Measurements from ENCODE around the gene VPS13D.
A peak's percentile ranks its signal among the peaks of the same experiment; 100 is the strongest.
"Not testable (repeated sequence)": the region's sequence is repeated elsewhere in the genome, so short reads cannot be mapped to it uniquely, and the experiment has no call there.

Gene VPS13D

GRCh38 chr1:12501661-12502060 lies 271.8 kb downstream of the VPS13D start:
- no peak for DNase-seq

DNA sequence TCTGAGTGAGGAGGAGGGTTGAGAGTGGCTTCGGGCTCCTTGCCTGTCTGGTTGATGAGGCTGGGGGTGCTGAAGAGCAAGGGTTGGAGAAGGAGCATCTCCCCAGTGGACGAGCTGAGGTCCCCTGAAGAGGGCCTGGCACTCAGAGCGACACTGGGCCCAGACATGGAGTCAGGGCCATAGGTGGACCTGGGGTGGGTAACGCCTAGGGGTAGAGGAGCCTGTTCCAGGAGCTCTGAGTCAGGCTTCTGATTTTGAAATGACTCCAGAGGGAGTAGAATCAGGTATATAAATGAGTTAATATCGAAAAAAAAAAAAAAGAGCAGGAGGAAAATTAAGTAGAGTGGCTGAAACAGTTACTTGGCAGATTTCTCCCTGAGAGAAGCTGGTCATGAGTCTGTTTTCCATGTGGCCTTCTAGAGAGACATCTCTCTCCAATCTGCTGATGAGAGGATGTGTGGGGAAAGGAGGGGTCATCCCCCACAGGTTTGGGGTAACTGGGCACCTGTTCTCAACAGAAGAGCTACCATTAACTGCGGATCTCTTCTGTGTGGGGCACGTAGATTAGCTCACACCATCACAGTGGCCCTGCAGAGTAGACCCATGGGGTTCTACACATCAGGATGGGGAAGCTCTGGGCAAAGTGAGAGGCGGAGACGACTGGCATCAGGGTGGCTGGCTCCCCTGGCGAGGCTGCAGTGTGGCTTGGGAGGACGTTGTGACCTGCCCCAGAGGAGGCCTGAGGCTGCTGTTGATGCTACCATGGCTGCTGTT lies 272.7 kb downstream of the VPS13D start:
- no peak for DNase-seq

DNA sequence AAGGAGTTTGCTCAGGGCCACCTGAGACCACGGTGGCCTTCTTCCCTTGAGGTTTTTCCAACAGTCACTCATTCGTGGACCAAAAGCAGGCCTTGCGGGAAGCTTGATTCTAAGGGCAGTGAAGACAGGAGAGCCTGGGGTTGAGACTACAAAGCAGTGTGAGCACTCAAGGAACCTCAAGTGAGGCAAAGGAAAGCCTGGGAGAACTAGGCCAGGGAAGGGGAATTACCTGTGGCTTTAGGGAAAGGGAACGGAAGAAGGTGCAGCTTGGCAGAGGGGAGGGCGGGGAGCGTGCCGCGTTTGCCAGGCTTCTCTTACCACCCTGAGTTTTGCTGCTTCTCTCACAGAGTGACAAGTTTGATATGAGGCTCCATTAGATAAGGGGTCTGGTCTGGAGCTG lies 273.9 kb downstream of the VPS13D start:
- DNase-seq = no peak

DNA sequence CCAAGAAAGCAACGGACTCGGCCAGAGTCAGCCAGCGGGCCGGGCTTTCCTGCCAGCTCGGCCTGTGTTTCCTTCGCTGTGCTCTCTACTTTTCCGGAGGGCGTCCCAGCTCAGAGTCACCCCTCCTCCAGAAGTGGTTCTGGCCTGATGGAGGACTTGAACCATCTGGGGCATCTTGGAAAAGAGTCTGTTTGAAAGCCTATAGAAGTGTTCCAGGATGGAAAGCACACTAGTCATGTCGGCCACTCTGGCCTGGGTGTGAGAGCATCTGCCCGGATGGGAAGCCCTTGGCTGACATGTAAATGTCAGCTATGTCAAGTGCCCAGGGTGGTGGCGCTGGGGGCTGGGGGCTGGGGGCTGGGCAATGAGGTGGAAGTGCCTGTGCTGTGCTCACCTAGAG lies 274.8 kb downstream of the VPS13D start:
- no peak for DNase-seq

- DNase-seq = no peak
These were observed 275.4 kb downstream of the VPS13D start for GRCh38 chr1:12505231-12505630.

DNA sequence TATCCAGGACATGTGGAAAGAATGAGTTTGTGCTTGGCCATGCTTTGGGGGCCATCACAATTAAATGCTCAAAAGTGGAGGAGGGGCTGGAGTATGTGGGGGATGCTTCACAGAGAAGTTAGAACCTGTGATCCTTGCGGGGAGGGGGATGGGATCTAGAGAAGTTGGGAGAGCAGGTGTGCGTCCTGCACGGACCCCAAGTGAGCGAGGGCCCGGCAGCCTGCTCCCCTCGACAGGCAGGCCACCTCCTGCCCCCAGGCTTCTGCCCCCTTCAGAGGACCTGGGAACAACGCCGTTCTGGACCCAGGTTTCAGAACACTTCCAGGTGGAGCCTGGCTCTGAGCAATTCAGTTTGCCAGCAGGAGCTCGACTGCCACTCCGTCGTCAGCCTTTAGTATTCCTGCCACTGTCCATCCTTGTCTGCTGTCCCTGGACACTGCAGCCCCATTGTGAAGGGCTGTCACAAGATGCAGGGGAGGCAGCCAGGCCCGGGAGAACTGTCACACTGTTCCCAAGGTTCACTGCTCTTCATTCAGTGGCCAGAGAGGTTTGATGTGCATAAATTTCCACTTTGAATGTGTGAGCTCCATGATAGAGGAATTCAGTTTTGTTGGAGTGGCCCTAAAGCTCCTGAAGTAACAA lies 275.9 kb downstream of the VPS13D start:
- no peak for DNase-seq

- DNase-seq = no peak
These were observed 276.8 kb downstream of the VPS13D start for GRCh38 chr1:12506281-12507280.

GRCh38 chr1:12507631-12508030 lies 277.8 kb downstream of the VPS13D start:
- DNase-seq = no peak

DNA sequence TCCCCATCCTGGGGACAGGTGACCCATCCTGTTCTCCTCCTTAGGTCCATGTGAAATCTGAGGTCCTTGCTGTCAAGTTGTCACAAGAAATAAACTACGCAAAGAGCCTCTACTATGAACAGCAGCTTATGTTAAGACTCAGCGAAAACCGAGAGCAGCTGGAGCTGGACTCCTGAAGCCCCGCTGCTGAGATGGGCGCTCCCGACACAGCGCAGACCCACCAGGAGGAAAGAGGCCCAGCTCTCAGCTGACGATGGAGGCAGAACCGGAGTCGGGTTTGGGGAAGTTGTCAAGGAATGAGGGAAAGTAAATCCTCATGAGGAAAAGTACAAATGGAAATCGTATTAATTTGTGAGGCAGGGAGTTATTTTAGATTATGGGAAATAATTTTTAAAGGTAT lies 279.0 kb downstream of the VPS13D start:
- DNase-seq = no peak

DNA sequence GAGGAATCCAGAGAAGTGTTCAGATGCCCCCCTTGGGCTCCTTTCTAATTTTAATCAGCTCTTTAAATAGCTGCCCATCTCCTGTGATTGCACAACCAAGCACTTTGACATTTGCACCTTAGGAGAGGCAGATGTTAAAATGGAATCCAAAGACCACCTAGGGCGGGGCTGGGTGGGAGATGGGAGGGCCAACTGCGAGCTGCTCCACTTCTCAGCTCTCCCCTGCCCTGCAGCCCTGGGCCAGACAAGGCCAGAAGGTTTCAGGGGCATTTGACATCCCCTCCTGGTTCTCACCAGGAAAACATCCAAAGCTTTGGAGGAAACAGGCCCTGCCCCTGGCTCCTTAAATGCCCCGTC lies 281.3 kb downstream of the VPS13D start:
- DNase-seq = no peak

GRCh38 chr1:12511516-12512468 lies 282.0 kb downstream of the VPS13D start:
- DNase-seq = no peak

- no peak for DNase-seq
These were observed 283.4 kb downstream of the VPS13D start for GRCh38 chr1:12513181-12513580.

DNA sequence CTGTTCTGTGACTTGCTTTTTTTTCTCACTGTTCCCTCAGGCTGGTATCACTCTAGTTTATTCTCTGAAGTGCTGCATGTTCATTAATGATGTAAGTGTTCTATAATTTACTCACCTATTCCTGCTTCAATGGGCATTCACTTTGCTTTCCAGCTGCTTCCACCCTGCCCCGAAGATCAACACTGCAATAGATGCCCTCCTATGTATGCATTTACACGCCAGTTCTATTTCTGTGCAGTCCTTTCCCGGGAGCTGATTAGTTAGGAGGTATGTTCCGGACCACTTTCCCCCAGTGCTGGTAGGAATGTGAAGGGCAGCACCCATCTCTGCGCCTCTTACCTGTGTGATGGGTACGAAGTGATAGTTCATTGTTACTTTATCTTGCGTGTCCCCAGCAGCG lies 284.8 kb downstream of the VPS13D start:
- DNase-seq = no peak

DNA sequence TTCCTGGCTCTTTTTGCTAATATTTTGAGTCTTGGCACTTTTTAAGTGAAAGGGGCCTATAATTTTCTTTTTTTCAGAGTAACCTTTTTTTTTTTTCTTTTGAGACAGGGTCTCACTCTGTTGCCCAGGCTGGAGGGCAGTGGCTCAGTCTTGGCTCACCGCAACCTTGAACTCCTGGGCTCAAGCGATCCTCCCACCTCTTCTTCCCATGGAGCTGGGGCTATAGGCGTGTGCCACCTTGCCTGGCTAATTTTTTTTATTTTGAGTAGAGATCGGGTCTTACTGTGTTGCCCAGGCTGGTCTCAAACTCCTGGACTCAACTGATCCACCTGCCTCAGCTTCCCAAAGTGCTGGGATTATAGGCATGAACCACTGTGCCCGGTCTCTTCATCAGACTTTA lies 285.4 kb downstream of the VPS13D start:
- no peak for DNase-seq

DNA sequence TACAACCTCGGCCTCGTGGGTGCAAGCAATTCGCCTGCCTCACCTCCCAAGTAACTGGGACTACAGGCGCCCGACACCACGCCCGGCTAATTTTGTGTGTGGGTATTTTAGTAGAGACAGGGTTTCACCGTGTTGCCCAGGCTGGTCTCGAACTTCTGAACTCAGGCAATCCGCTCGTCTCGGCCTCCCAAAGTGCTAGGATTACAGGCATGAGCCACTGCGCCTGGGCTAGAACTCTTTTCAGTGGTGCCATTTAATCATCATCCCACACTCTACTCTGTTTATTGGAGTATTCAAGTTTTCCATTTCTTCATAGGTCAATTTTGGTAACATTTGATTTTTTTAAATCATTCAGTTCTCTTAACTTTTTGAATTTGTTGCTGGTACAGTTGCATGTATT lies 286.9 kb downstream of the VPS13D start:
- no peak for DNase-seq

DNA sequence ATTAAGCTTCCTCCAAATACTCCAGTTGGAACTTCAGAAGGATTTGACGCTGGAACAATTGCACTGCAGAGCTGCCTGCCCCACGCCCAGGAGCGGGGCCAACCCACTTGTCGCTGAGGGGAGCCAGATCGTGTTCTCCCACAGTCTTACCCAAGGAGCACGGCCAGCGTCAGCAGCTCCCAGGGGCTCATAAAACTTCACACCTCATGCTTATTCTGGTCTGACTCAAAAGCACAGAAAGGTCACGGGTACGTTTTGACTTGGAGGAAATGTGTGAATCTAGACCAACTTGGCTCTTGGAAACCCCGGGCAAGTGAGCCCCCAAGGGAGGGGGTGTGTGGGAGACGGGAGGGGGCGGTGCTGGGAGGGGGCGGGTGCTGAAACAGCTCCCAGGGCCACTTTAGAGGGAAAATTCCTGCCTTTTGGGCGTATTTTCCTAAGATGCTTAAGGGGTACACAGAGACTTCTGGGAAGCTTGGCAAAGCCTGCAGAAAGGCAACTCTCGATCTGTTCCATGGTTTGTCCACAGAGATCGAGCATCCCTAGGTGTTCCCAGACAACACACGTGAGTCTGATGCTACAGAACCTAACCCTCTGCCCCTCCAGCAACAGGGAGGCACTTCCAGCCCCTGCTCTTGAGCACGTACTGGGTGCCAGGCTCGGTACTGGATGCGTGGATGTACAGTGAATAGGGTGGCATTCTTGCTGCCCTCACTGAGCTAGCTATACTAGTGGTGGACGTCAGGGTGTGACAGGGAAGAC lies 289.3 kb downstream of the VPS13D start:
- DNase-seq = peak in 1 of 5 donors; percentile 39

DNA sequence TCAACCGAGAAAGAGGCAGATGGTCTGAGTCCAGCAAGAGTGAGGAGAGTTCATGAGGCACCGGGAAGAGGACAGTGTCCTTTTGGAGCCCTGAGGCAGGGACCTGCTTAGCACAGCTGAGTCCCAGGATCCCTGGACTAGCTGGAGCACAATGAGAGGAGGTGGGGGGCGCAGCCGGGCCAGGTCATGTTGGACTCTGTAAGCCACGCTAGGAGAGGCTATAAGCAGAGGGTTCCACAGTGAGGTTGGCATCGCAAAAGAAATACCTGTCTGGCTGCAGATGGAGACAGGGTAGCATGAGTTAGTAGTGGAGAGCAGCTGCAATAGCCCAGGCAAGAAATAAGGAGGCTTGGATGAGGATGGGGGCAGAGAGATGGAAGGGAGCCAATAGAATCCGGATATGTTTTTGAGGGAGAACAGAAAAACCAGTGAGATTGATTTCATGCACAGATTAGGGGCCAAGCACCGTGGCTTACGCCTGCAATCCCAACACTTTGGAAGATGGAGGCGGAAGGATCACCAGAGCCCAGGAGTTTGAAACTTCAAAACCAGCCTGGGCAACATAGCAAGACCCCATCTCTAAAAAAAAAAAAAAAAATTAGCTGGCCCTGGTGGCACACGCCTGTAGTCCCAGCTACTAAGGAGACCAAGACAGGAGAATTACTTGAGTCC lies 290.0 kb downstream of the VPS13D start:
- DNase-seq = no peak

DNA sequence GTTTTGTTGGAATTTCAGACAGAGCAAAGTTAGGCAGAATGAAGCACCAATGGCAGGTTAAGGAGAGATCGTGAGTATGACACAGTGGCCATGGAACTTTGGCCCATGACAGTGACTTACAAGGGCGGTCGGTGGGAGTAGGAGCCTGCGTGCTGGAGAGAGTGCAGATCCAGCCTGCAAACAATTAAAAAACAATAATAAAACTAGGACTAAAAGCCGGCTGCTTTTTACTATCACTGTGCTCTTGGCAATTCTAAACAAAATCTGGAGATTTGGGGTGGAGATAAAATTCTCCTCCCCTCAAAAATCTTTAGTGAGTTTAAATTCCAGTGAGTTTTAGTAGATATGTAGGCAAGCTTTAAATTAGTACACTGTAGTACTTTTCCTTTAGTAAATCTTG lies 291.3 kb downstream of the VPS13D start:
- no peak for DNase-seq

DNA sequence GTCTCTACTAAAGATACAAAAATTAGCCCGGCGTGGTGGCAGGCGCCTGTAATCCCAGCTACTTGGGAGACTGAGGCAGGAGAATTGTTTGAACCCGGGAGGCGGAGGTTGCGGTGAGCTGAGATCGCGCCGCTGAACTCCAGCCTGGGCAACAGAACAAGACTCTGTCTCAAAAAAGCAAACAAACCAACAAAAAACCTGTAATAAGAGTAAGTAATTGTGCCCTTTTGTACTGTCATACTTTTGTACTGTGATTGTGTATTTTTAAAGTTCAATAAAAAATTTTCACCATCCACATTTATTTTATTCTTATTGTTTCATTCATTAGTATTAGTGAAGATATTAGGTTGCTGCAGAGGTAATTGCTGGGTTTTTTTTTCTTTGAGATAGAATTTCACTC lies 292.9 kb downstream of the VPS13D start:
- DNase-seq = not testable (repeated sequence)

- DNase-seq = no peak
These were observed 294.4 kb downstream of the VPS13D start for GRCh38 chr1:12524266-12524665.
